ENCODE results near the gene PRR23E. TPM values are rescaled to one million over a fixed set of nuclear protein-coding genes. Genes with fewer than 3 reads are reported as not detected.

Gene PRR23E
- total and polyA plus RNA-seq, 10 of the 15 experiments (the other 5 are each of a cell fraction or from before 2014, with no cell fraction given): not detected

- no peak for ATAC-seq
- TF ChIP-seq, protein P1, sequence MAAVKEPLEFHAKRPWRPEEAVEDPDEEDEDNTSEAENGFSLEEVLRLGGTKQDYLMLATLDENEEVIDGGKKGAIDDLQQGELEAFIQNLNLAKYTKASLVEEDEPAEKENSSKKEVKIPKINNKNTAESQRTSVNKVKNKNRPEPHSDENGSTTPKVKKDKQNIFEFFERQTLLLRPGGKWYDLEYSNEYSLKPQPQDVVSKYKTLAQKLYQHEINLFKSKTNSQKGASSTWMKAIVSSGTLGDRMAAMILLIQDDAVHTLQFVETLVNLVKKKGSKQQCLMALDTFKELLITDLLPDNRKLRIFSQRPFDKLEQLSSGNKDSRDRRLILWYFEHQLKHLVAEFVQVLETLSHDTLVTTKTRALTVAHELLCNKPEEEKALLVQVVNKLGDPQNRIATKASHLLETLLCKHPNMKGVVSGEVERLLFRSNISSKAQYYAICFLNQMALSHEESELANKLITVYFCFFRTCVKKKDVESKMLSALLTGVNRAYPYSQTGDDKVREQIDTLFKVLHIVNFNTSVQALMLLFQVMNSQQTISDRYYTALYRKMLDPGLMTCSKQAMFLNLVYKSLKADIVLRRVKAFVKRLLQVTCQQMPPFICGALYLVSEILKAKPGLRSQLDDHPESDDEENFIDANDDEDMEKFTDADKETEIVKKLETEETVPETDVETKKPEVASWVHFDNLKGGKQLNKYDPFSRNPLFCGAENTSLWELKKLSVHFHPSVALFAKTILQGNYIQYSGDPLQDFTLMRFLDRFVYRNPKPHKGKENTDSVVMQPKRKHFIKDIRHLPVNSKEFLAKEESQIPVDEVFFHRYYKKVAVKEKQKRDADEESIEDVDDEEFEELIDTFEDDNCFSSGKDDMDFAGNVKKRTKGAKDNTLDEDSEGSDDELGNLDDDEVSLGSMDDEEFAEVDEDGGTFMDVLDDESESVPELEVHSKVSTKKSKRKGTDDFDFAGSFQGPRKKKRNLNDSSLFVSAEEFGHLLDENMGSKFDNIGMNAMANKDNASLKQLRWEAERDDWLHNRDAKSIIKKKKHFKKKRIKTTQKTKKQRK (IDR thresholded peaks at IDR 0.05; ENCODE audit: low read depth, low read length): no peak
- TF ChIP-seq NRF1 (conservative IDR thresholded peaks at IDR 0.05; ENCODE audit: low read depth, low read length) (no peak), ZBTB4 (CRISPR knock-in tag; IDR thresholded peaks at IDR 0.05) (no peak), BCL3 (IDR thresholded peaks at IDR 0.05; ENCODE audit: borderline replicate concordance, insufficient read depth, low read depth, low read length, poor library complexity, severe bottlenecking) (no peak), KAT2A (conservative IDR thresholded peaks at IDR 0.05; ENCODE audit: control insufficient read depth, low read depth, low read length) (no peak), SMC3 (IDR thresholded peaks at IDR 0.05; ENCODE audit: borderline replicate concordance, low read length) (no peak), ZNF687 (IDR thresholded peaks at IDR 0.05) (no peak), EED (IDR thresholded peaks at IDR 0.05; ENCODE audit: low read depth) (no peak), TCF12 (IDR thresholded peaks at IDR 0.05; ENCODE audit: low read depth, low read length) (no peak)
These were observed 8.7 kb upstream of the PRR23E start for GRCh38 chr3:127183931-127184869.

More at GRCh38 chr3:127183931-127184869, 8.7 kb upstream of the PRR23E start:
- WGBS (ENCODE audit: insufficient coverage, insufficient replicate concordance, low lambda C conversion rate, missing lambda C conversion rate): 43% methylated on average over 23 of the region's 23 CpGs
- no peak overlapping the region for H2AFZ ChIP-seq (ENCODE audit: control insufficient read depth, low read depth, low read length)
- H3K27ac ChIP-seq (ENCODE audit: control insufficient read depth, insufficient read depth): no peak overlapping the region
- ChIA-PET POLR2A (no interaction called here), SMC1A (ENCODE audit: uncharacterized antibody, unreplicated experiment) (interaction anchor here (1.1 kb wide), 1 partner anchor 16 kb away, joined by 5 read pairs; no protein-coding TSS in a partner anchor), CTCF (no interaction called here), RAD21 (ENCODE audit: unreplicated experiment) (interaction anchor here (0.6 kb wide), 1 partner anchor 623 kb away, joined by 3 read pairs; no protein-coding TSS in a partner anchor)
- BruUV-seq (replicated peaks): no TSS peak
- H3K9me3 ChIP-seq (replicated peaks; ENCODE audit: control insufficient read depth, insufficient read depth, low read length): no peaks in the 10 kb centered on the region
- H3K36me3 ChIP-seq (ENCODE audit: control insufficient read depth in 2 of 2, insufficient read depth in 2 of 2, low read length in 1 of 2): no peaks in the 10 kb centered on the region
- no peaks in the 10 kb centered on the region for H4K20me1 ChIP-seq (ENCODE audit: control insufficient read depth, insufficient read depth)
- no peaks in the 10 kb centered on the region for H3K79me2 ChIP-seq (ENCODE audit: control insufficient read depth, insufficient read depth, low read length)
- H3K4me2 ChIP-seq (ENCODE audit: control insufficient read depth, insufficient read depth): no peak overlapping the region
- in situ Hi-C loops (cut with MboI): no loop called here
- no peaks in the 10 kb centered on the region for H3K27me3 ChIP-seq (replicated peaks in 1 of 2; ENCODE audit: control insufficient read depth in 2 of 2, insufficient read depth in 2 of 2, low read length in 1 of 2)
- H3K4me1 ChIP-seq (ENCODE audit: control insufficient read depth, insufficient read depth, low read length): no peaks in the 10 kb centered on the region
- DNase-seq (ENCODE audit: low read depth, low spot score) (no peak), FAIRE-seq (no peak)
- no peak overlapping the region for H3K9ac ChIP-seq (ENCODE audit: control insufficient read depth, insufficient read depth, low read length)
- no peak overlapping the region for H3K4me3 ChIP-seq
- intact Hi-C loops (cut with micrococcal nuclease; ENCODE audit: unreplicated experiment): no loop called here
